Tibial nerve (tissue), 4 donors: Measurements from ENCODE around the gene ZCRB1. TPM values are rescaled to one million over a fixed set of nuclear protein-coding genes. Genes with fewer than 3 reads are reported as not detected.

ENCODE experiments used
- DNase-seq, 2 donors: peaks; one replicate each; pipeline ENCODE4 v3.0.0-alpha.2; 2019; ENCODE audit warnings: low spot score in 2 of 2
- H3K27ac ChIP-seq, 4 donors: fragments of 200-600 bp; sonication (generic) in 3 of 4; one replicate each; pipeline ENCODE4 v1.5.1; 2017 to 2019; ENCODE audit warnings: mild to moderate bottlenecking in 1 of 4
- H3K27me3 ChIP-seq, 2 donors: fragments of 200-600 bp; sonication (generic) in 1 of 2; one replicate each; pipeline versions ENCODE4 v1.5.1 to v1.6.0; 2017 to 2019
- H3K36me3 ChIP-seq, 3 donors: fragments of 200-600 bp; sonication (generic); one replicate each; pipeline ENCODE4 v1.5.1; 2018 to 2019
- H3K4me1 ChIP-seq, 4 donors: fragments of 200-600 bp; sonication (generic) in 3 of 4; one replicate each; pipeline ENCODE4 v1.5.1; 2017 to 2019
- H3K4me3 ChIP-seq, 4 donors: fragments of 200-600 bp; sonication (generic) in 3 of 4; one replicate each; pipeline ENCODE4 v1.5.1; 2017 to 2019; ENCODE audit warnings: mild to moderate bottlenecking in 1 of 4, moderate library complexity in 1 of 4
- H3K9me3 ChIP-seq, 4 donors: fragments of 200-600 bp; sonication (generic) in 3 of 4; one replicate each; pipeline ENCODE4 v1.5.1; 2017 to 2019
- CTCF ChIP-seq, 5 experiments: fragments of 200-600 bp in 3 of 5; fragments of 450-650 bp in 2 of 5; sonication (generic) in 3 of 5; IDR thresholded peaks; one replicate each; pipeline ENCODE4 v1.5.1; 2016 to 2019; ENCODE audit warnings: antibody characterized with exemption in 5 of 5, mild to moderate bottlenecking in 3 of 5, moderate library complexity in 2 of 5
- EP300 ChIP-seq, 2 donors: sonication (generic); formaldehyde crosslinking; IDR thresholded peaks; one replicate each; pipeline ENCODE4 v1.6.1; 2017; ENCODE audit warnings: antibody characterized with exemption in 2 of 2, mild to moderate bottlenecking in 1 of 2
- POLR2A ChIP-seq, 2 donors: fragments of 450-650 bp; IDR thresholded peaks; one replicate each; pipeline ENCODE4 v1.6.1; 2017; ENCODE audit warnings: antibody characterized with exemption in 2 of 2, mild to moderate bottlenecking in 2 of 2, moderate library complexity in 2 of 2
- WGBS, 2 donors: methylation state at CpG; one replicate each; pipeline ENCODE4 v1.1.5; 2018; 5-methylcytosine and 5-hydroxymethylcytosine counted together
- total RNA-seq, 4 donors: library from RNA; depleted of rRNA; stranded (reverse); fragments of >200 nt; gene quantifications; one replicate each; pipeline ENCODE4 v1.1.0, GENCODE V29; 2016

ZCRB1 gene
- total RNA-seq, 4 donors from 2014 or later: 19.8 to 44.8 (median 32.3) TPM

- H3K4me1 ChIP-seq: no peaks in the 10 kb centered on the region
These were observed 40.5 kb downstream of the ZCRB1 start for GRCh38 chr12:42285431-42285830.

GRCh38 chr12:42284876-42285275 is 41.0 kb downstream of the ZCRB1 start:
- TF ChIP-seq POLR2A (IDR thresholded peaks at IDR 0.05) (no peak), CTCF (IDR thresholded peaks at IDR 0.05) (no peak), EP300 (IDR thresholded peaks at IDR 0.05) (no peak)
- Histone ChIP-seq H3K4me3 (no peak overlapping the region), H3K9me3 (no peaks in the 10 kb centered on the region), H3K4me1 (no peaks in the 10 kb centered on the region), H3K36me3 (no peaks in the 10 kb centered on the region), H3K27ac (no peak overlapping the region), H3K27me3 (no peaks in the 10 kb centered on the region)
- no peak for DNase-seq
- 85 to 88% methylated on average over 2 of the region's 2 CpGs for WGBS, 2 donors

More at GRCh38 chr12:42285431-42285830, 40.5 kb downstream of the ZCRB1 start:
- Histone ChIP-seq H3K4me3 (no peak overlapping the region), H3K27me3 (no peaks in the 10 kb centered on the region), H3K36me3 (no peaks in the 10 kb centered on the region), H3K9me3 (no peaks in the 10 kb centered on the region), H3K27ac (no peak overlapping the region)
- TF ChIP-seq EP300 (IDR thresholded peaks at IDR 0.05): no peak
- no peak for TF ChIP-seq CTCF (IDR thresholded peaks at IDR 0.05)
- TF ChIP-seq POLR2A (IDR thresholded peaks at IDR 0.05): no peak
- WGBS, 2 donors: 95 to 98% methylated on average over 2 of the region's 2 CpGs
- no peak for DNase-seq

GRCh38 chr12:42284157-42284556 is 41.7 kb downstream of the ZCRB1 start:
- Histone ChIP-seq H3K36me3 (no peaks in the 10 kb centered on the region), H3K4me1 (no peaks in the 10 kb centered on the region), H3K9me3 (no peaks in the 10 kb centered on the region), H3K27ac (no peak overlapping the region), H3K27me3 (no peaks in the 10 kb centered on the region), H3K4me3 (no peak overlapping the region)
- no peak for TF ChIP-seq CTCF (IDR thresholded peaks at IDR 0.05)
- no peak for TF ChIP-seq EP300 (IDR thresholded peaks at IDR 0.05)
- TF ChIP-seq POLR2A (IDR thresholded peaks at IDR 0.05): no peak
- WGBS, 2 donors: 80 to 100% methylated on average over 1 of the region's 1 CpG
- no peak for DNase-seq

- Histone ChIP-seq H3K27ac (no peak overlapping the region), H3K36me3 (no peaks in the 10 kb centered on the region), H3K27me3 (no peaks in the 10 kb centered on the region), H3K4me3 (no peak overlapping the region), H3K9me3 (no peaks in the 10 kb centered on the region), H3K4me1 (no peaks in the 10 kb centered on the region)
- TF ChIP-seq CTCF (IDR thresholded peaks at IDR 0.05) (no peak), EP300 (IDR thresholded peaks at IDR 0.05) (no peak)
- no peak for DNase-seq
These were observed 42.2 kb downstream of the ZCRB1 start for GRCh38 chr12:42283739-42284138.

- Histone ChIP-seq H3K36me3 (no peaks in the 10 kb centered on the region), H3K4me3 (no peak overlapping the region), H3K9me3 (no peaks in the 10 kb centered on the region), H3K27ac (no peak overlapping the region), H3K27me3 (no peaks in the 10 kb centered on the region), H3K4me1 (no peaks in the 10 kb centered on the region)
- TF ChIP-seq EP300 (IDR thresholded peaks at IDR 0.05) (no peak), CTCF (IDR thresholded peaks at IDR 0.05) (no peak), POLR2A (IDR thresholded peaks at IDR 0.05) (no peak)
- 60 to 63% methylated on average over 2 of the region's 2 CpGs for WGBS, 2 donors
- DNase-seq: no peak
These were observed 43.6 kb downstream of the ZCRB1 start for GRCh38 chr12:42282294-42282693.
